ENCODE results near the gene CTNNA3. TPM values are rescaled to one million over a fixed set of nuclear protein-coding genes. Genes with fewer than 3 reads are reported as not detected.

The CTNNA3 gene
- total and polyA plus RNA-seq, 9 donors = 4.1 to 18.8 (median 6.3) TPM

- Histone ChIP-seq H3K27me3 (ENCODE audit: control insufficient read depth, insufficient read depth, low read length) (no peaks in the 10 kb centered on the region), H3K4me1 (ENCODE audit: control insufficient read depth, insufficient read depth, low read length) (no peaks in the 10 kb centered on the region), H3K36me3 (ENCODE audit: control insufficient read depth, insufficient read depth, low read length) (no peaks in the 10 kb centered on the region), H3K4me3 (ENCODE audit: low read length) (no peak overlapping the region), H3K9me3 (replicated peaks; ENCODE audit: control insufficient read depth, low read depth, low read length) (peaks cover 5% of the 10 kb centered on the region), H3K27ac (ENCODE audit: low read length) (no peak overlapping the region)
- no peak for DNase-seq
- WGBS (ENCODE audit: insufficient coverage) = no CpG with 5 or more reads among the region's 1 CpG
Observed at GRCh38 chr10:67171970-67172369, 524.0 kb downstream of the CTNNA3 start.

GRCh38 chr10:67156239-67156638 is 539.8 kb downstream of the CTNNA3 start:
- Histone ChIP-seq H3K4me3 (ENCODE audit: low read length) (no peak overlapping the region), H3K9me3 (replicated peaks; ENCODE audit: control insufficient read depth, low read depth, low read length) (no peaks in the 10 kb centered on the region), H3K27me3 (ENCODE audit: control insufficient read depth, insufficient read depth, low read length) (no peaks in the 10 kb centered on the region), H3K4me1 (ENCODE audit: control insufficient read depth, insufficient read depth, low read length) (no peaks in the 10 kb centered on the region), H3K36me3 (ENCODE audit: control insufficient read depth, insufficient read depth, low read length) (no peaks in the 10 kb centered on the region), H3K27ac (ENCODE audit: low read length) (no peak overlapping the region)
- no peak for DNase-seq

- WGBS (ENCODE audit: insufficient coverage) = no CpG with 5 or more reads among the region's 2 CpGs
- Histone ChIP-seq H3K36me3 (ENCODE audit: control insufficient read depth, insufficient read depth, low read length) (no peaks in the 10 kb centered on the region), H3K4me3 (ENCODE audit: low read length) (no peak overlapping the region), H3K9me3 (replicated peaks; ENCODE audit: control insufficient read depth, low read depth, low read length) (no peaks in the 10 kb centered on the region), H3K4me1 (ENCODE audit: control insufficient read depth, insufficient read depth, low read length) (no peaks in the 10 kb centered on the region), H3K27me3 (ENCODE audit: control insufficient read depth, insufficient read depth, low read length) (no peaks in the 10 kb centered on the region), H3K27ac (ENCODE audit: low read length) (no peak overlapping the region)
- DNase-seq = no peak
Observed at GRCh38 chr10:67151471-67151870, 544.5 kb downstream of the CTNNA3 start.

- H3K9me3 ChIP-seq (replicated peaks; ENCODE audit: control insufficient read depth, low read depth, low read length) = no peaks in the 10 kb centered on the region
- DNase-seq = no peak
- H3K36me3 ChIP-seq (ENCODE audit: control insufficient read depth, insufficient read depth, low read length) = no peaks in the 10 kb centered on the region
- WGBS (ENCODE audit: insufficient coverage) = no CpG with 5 or more reads among the region's 1 CpG
- H3K4me1 ChIP-seq (ENCODE audit: control insufficient read depth, insufficient read depth, low read length) = no peaks in the 10 kb centered on the region
- no peak overlapping the region for H3K27ac ChIP-seq (ENCODE audit: low read length)
- no peaks in the 10 kb centered on the region for H3K27me3 ChIP-seq (ENCODE audit: control insufficient read depth, insufficient read depth, low read length)
- H3K4me3 ChIP-seq (ENCODE audit: low read length) = no peak overlapping the region
Observed at GRCh38 chr10:67144530-67144929, 551.5 kb downstream of the CTNNA3 start.

GRCh38 chr10:67141300-67141699 is 554.7 kb downstream of the CTNNA3 start:
- no peak for DNase-seq
- no peak overlapping the region for H3K27ac ChIP-seq (ENCODE audit: low read length)
- 80% methylated on average over 5 of the region's 6 CpGs for WGBS (ENCODE audit: insufficient coverage)

GRCh38 chr10:67140641-67141040 is 555.4 kb downstream of the CTNNA3 start:
- no peak overlapping the region for H3K4me3 ChIP-seq (ENCODE audit: low read length)
- no peaks in the 10 kb centered on the region for H3K27me3 ChIP-seq (ENCODE audit: control insufficient read depth, insufficient read depth, low read length)
- no peaks in the 10 kb centered on the region for H3K9me3 ChIP-seq (replicated peaks; ENCODE audit: control insufficient read depth, low read depth, low read length)
- H3K27ac ChIP-seq (ENCODE audit: low read length) = no peak overlapping the region
- H3K36me3 ChIP-seq (ENCODE audit: control insufficient read depth, insufficient read depth, low read length) = no peaks in the 10 kb centered on the region
- no CpG with 5 or more reads among the region's 2 CpGs for WGBS (ENCODE audit: insufficient coverage)
- DNase-seq = no peak
- H3K4me1 ChIP-seq (ENCODE audit: control insufficient read depth, insufficient read depth, low read length) = no peaks in the 10 kb centered on the region

More at GRCh38 chr10:67141300-67141699, 554.7 kb downstream of the CTNNA3 start:
- H3K4me1 ChIP-seq (ENCODE audit: control insufficient read depth, insufficient read depth, low read length) = no peaks in the 10 kb centered on the region
- no peaks in the 10 kb centered on the region for H3K9me3 ChIP-seq (replicated peaks; ENCODE audit: control insufficient read depth, low read depth, low read length)
- H3K27me3 ChIP-seq (ENCODE audit: control insufficient read depth, insufficient read depth, low read length) = no peaks in the 10 kb centered on the region
- no peaks in the 10 kb centered on the region for H3K36me3 ChIP-seq (ENCODE audit: control insufficient read depth, insufficient read depth, low read length)
- H3K4me3 ChIP-seq (ENCODE audit: low read length) = no peak overlapping the region

GRCh38 chr10:67127441-67127840 is 568.6 kb downstream of the CTNNA3 start:
- Histone ChIP-seq H3K4me3 (ENCODE audit: low read length) (no peak overlapping the region), H3K9me3 (replicated peaks; ENCODE audit: control insufficient read depth, low read depth, low read length) (no peaks in the 10 kb centered on the region), H3K36me3 (ENCODE audit: control insufficient read depth, insufficient read depth, low read length) (no peaks in the 10 kb centered on the region), H3K27me3 (ENCODE audit: control insufficient read depth, insufficient read depth, low read length) (no peaks in the 10 kb centered on the region), H3K27ac (ENCODE audit: low read length) (no peak overlapping the region), H3K4me1 (ENCODE audit: control insufficient read depth, insufficient read depth, low read length) (no peaks in the 10 kb centered on the region)
- DNase-seq = no peak
- no CpG with 5 or more reads among the region's 2 CpGs for WGBS (ENCODE audit: insufficient coverage)

GRCh38 chr10:67119651-67120050 is 576.3 kb downstream of the CTNNA3 start:
- Histone ChIP-seq H3K9me3 (replicated peaks; ENCODE audit: control insufficient read depth, low read depth, low read length) (no peaks in the 10 kb centered on the region), H3K4me1 (ENCODE audit: control insufficient read depth, insufficient read depth, low read length) (no peaks in the 10 kb centered on the region), H3K4me3 (ENCODE audit: low read length) (no peak overlapping the region), H3K27ac (ENCODE audit: low read length) (no peak overlapping the region), H3K27me3 (ENCODE audit: control insufficient read depth, insufficient read depth, low read length) (no peaks in the 10 kb centered on the region), H3K36me3 (ENCODE audit: control insufficient read depth, insufficient read depth, low read length) (no peaks in the 10 kb centered on the region)
- WGBS (ENCODE audit: insufficient coverage) = no CpG with 5 or more reads among the region's 1 CpG
- DNase-seq = no peak

GRCh38 chr10:67115972-67116371 is 580.0 kb downstream of the CTNNA3 start:
- no peaks in the 10 kb centered on the region for H3K36me3 ChIP-seq (ENCODE audit: control insufficient read depth, insufficient read depth, low read length)
- peak; percentile 39 for DNase-seq
- H3K4me1 ChIP-seq (ENCODE audit: control insufficient read depth, insufficient read depth, low read length) = no peaks in the 10 kb centered on the region
- H3K4me3 ChIP-seq (ENCODE audit: low read length) = no peak overlapping the region
- no peak overlapping the region for H3K27ac ChIP-seq (ENCODE audit: low read length)
- no CpG with 5 or more reads among the region's 1 CpG for WGBS (ENCODE audit: insufficient coverage)
- no peaks in the 10 kb centered on the region for H3K27me3 ChIP-seq (ENCODE audit: control insufficient read depth, insufficient read depth, low read length)
- no peaks in the 10 kb centered on the region for H3K9me3 ChIP-seq (replicated peaks; ENCODE audit: control insufficient read depth, low read depth, low read length)

- DNase-seq = no peak
Observed at GRCh38 chr10:67114945-67115344, 581.0 kb downstream of the CTNNA3 start.

GRCh38 chr10:67112765-67113164 is 583.2 kb downstream of the CTNNA3 start:
- Histone ChIP-seq H3K27ac (ENCODE audit: low read length) (no peak overlapping the region), H3K36me3 (ENCODE audit: control insufficient read depth, insufficient read depth, low read length) (no peaks in the 10 kb centered on the region), H3K27me3 (ENCODE audit: control insufficient read depth, insufficient read depth, low read length) (no peaks in the 10 kb centered on the region), H3K9me3 (replicated peaks; ENCODE audit: control insufficient read depth, low read depth, low read length) (no peaks in the 10 kb centered on the region), H3K4me1 (ENCODE audit: control insufficient read depth, insufficient read depth, low read length) (no peaks in the 10 kb centered on the region), H3K4me3 (ENCODE audit: low read length) (no peak overlapping the region)
- no peak for DNase-seq
- no CpG with 5 or more reads among the region's 1 CpG for WGBS (ENCODE audit: insufficient coverage)

More at GRCh38 chr10:67114945-67115344, 581.0 kb downstream of the CTNNA3 start:
- Histone ChIP-seq H3K27ac (ENCODE audit: low read length) (no peak overlapping the region), H3K4me1 (ENCODE audit: control insufficient read depth, insufficient read depth, low read length) (no peaks in the 10 kb centered on the region), H3K36me3 (ENCODE audit: control insufficient read depth, insufficient read depth, low read length) (no peaks in the 10 kb centered on the region), H3K27me3 (ENCODE audit: control insufficient read depth, insufficient read depth, low read length) (no peaks in the 10 kb centered on the region), H3K9me3 (replicated peaks; ENCODE audit: control insufficient read depth, low read depth, low read length) (no peaks in the 10 kb centered on the region), H3K4me3 (ENCODE audit: low read length) (no peak overlapping the region)
- no CpG with 5 or more reads among the region's 2 CpGs for WGBS (ENCODE audit: insufficient coverage)

All from muscle of leg (tissue), 11 donors.